OCI-LY7 (cell line): ENCODE data around the gene CBFB.

Experiments used
- CTCF ChIP-seq: fragments of 200-600 bp; sonication (generic); conservative IDR thresholded peaks from 2 replicates; pipeline ENCODE4 v1.5.1; 2014; ENCODE audit warnings: mild to moderate bottlenecking, antibody characterized with exemption, low read length, moderate library complexity, mixed read lengths
- EZH2phosphoT487 ChIP-seq: fragments of 200-600 bp; sonication (generic); IDR thresholded peaks from 2 replicates; pipeline ENCODE4 v1.6.1; 2018; ENCODE audit warnings: low read depth, borderline replicate concordance, mild to moderate bottlenecking, mixed run types, antibody characterized with exemption, low read length, moderate library complexity, mixed read lengths

DNA sequence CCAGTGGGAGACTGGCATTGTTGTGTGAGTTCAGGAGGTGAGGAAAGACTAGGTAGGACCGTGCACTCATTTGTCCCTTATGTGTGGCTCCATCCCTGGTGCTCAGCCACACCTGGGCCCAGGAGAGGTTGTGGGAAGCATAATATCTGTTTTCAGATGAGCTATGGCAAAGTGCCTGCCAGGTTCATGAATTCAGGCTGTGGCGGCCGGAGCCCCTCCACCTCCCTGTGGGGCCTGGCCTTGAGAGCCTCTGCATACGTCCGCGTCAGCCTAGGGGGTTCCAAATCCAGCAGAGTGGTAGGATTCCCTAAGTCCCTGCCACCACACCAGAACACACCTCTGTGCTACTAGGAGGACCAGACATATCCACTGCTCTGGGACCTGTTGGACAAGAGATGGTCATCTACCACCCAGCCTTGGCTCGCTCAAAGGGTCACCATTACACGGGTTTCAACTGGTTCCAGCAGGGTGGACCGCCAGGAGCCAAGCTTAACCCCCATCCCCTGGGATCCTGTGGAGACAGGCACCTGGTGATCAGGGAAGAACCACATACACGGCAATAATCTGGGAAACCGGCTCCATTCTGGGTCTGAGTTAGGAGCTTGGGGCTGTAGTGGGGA, 119.8 kb downstream of the CBFB start:
- TF ChIP-seq CTCF (no peak), EZH2phosphoT487 (no peak)
